HG02571 (cell line): ENCODE data around the gene ENAM.
"Not testable (repeated sequence)": the region's sequence is repeated elsewhere in the genome, so short reads cannot be mapped to it uniquely, and the experiment has no call there.

Experiments
- ATAC-seq: cut with Tn5 transposase; IDR thresholded peaks from one replicate; pipeline ENCODE4 v1.9.1; 2021; ENCODE audit warnings: mild to moderate bottlenecking, moderate library complexity; ENCODE audit not compliant: unreplicated experiment

ENAM gene

GRCh38 chr4:70674191-70674590 lies 45.6 kb downstream of the ENAM start:
- ATAC-seq: no peak

GRCh38 chr4:70674731-70675130 lies 46.2 kb downstream of the ENAM start:
- ATAC-seq: no peak

DNA sequence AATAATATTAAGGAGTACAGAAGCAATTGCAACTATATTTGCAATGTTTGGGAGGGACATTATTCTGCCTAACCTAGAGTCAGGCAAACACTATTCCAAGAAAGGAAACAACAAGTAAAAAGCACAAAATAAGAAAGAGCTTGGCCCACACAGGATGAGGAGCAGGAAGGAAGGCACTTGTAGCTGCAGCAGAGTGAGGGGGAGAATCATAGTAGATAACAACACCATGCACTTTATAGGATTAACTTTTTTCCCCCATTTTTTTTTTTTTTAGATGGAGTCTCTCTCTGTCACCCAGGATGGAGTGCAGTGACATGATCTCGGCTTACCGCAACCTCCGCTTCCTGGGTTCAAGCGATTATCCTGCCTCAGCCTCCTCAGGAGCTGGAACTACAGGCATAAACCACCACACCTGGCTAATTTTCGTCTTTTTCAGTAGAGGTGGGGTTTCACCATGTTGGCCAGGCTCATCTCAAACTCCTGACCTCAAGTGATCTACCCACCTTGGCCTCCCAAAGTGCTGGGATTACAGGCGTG lies 48.1 kb downstream of the ENAM start:
- ATAC-seq: no peak

DNA sequence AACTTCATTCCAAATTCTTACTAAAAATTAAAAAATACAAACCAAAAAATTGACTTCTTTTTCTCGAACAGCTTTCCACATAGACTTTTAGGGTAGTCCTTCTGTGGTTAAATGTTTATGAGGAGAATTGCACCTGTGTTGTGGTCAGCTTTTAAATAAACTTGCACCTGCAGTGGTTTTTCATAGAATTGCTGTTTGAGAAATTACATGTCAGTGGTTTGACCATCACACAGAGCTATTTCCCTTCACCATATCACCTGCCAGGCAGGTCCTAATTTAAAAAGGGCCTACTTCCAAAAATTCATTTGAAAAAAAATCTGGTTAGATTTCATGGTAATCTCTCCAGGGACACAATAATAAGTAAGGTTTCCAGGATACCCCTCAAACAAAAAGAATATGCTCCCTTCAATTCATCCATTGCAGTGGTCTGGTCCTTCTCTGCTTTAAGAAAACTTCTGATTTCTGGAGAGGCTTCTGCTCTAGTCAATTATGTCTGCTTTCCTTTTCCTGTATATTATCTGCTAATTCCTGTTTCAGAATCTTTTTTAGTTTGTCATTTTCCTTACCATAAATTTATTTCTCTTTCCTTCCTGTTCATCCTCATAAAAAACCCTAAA lies 49.9 kb downstream of the ENAM start:
- ATAC-seq: peak; percentile 68

DNA sequence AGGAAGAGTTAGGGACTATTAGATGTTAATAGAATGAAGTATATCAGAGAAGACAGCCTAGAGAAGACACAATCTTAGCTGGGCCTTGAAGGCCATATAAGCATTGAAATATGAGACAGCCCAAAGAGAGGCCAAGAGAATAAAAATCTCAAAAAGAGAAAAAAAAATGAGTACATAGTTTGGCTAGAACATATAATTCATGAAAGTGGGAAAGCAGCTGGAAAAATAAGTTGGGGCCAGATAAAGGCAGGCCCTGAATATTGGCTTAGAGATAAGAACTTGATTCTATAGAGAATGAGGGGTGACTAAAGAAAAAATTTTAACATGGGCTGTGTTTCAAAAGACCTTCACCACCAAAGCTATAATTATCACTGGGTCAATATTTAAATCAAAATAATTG lies 52.4 kb downstream of the ENAM start:
- ATAC-seq: no peak

GRCh38 chr4:70681704-70682103 lies 53.2 kb downstream of the ENAM start:
- ATAC-seq: no peak

GRCh38 chr4:70682142-70682541 lies 53.6 kb downstream of the ENAM start:
- ATAC-seq: not testable (repeated sequence)

- ATAC-seq: no peak
Measured at GRCh38 chr4:70687392-70687791, 58.8 kb downstream of the ENAM start.

DNA sequence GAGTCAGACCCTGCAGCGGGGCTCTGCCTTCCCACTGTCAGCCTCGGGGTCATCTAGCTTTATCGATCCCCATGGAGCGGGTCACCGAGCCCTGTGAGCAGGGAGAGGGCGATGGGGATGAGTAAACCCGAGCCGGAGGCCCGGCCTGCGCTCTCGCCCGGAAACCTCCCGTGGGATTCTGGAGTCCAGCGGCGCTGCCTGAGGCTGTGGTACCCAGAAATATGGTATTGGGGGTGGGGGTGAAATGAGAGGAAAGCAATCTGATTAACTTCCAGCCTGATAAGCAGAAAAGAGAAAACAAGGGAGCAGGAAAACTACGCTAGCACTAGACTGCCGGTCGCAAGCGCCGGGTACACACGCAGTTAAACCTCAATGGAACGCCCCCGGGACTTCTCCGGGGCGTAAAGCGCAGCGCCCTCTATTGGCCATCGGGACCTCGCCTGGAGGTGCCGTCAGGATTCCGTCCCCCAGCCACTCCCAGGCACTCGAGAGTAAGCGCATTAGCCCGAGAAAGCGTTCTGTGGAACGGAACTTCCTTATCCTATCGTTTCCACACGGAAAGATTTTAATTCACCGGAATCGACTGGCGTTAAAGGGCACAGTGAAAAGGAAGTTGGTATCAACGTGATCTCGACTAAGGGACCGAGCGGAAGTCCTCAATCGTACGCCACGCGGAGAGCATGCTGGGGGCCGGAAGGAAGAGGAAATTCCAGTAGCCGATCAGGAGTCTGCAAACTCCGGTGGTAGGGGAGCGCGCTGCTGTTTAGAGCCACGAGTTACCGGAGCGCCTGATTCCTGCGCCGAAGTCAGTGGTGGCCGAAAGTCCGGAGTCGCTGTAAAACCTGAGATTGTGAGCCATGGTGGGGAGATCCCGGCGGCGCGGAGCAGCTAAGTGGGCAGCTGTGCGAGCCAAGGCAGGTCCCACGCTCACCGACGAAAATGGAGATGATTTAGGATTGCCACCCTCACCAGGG lies 59.6 kb downstream of the ENAM start, which contains the start of gene UTP3:
UTP3 (plus strand) TSS at position 712 of the 974 bp plus-strand sequence; CDS start at position 858, 146 bp downstream.
- ATAC-seq: peak; percentile 92

GRCh38 chr4:70688795-70689231 lies 60.3 kb downstream of the ENAM start:
- ATAC-seq: no peak

GRCh38 chr4:70691661-70692060 lies 63.1 kb downstream of the ENAM start:
- no peak for ATAC-seq

DNA sequence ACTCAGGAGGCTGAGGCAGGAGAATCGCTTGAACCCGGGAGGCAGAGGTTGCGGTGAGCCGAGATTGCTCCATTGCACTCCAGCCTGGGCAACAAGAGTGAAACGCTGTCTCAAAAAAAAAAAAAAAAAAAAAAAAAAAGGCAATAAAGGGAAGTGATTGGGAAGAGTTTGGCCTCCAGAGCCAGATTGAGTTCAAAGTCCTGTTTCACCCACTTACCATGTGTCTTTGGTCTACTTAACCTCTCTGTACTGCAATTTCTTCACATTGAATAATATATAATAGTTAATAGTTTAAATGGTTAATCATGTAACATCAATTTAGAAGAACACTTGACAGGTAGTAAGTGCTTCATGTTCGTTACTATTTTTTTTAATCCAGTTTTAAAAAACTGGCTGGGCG lies 66.1 kb downstream of the ENAM start:
- not testable (repeated sequence) for ATAC-seq
